Upper lobe of left lung (tissue), 4 donors: ENCODE measurements around the gene TDRD7.

Experiments
- CTCF ChIP-seq, 6 experiments: fragments of 450-650 bp in 4 of 6; fragments of 200-600 bp in 2 of 6; sonication (generic) in 2 of 6; IDR thresholded peaks; one replicate each; pipeline ENCODE4 v1.5.1; 2016 to 2019; ENCODE audit warnings: antibody characterized with exemption in 6 of 6
- EP300 ChIP-seq, 4 donors: sonication (generic); formaldehyde crosslinking; IDR thresholded peaks; one replicate each; pipeline ENCODE4 v1.5.1; 2017; ENCODE audit warnings: antibody characterized with exemption in 4 of 4, control low read depth in 2 of 4
- POLR2A ChIP-seq, 4 donors: fragments of 450-650 bp; IDR thresholded peaks; one replicate each; pipeline ENCODE4 v1.5.1; 2016 to 2017; ENCODE audit warnings: antibody characterized with exemption in 4 of 4, mild to moderate bottlenecking in 2 of 4

GRCh38 chr9:97386733-97387503 is 25.0 kb upstream of the TDRD7 start:
- TF ChIP-seq CTCF (IDR thresholded peaks at IDR 0.05) (peak; percentile 89 to 94 (median 92)), EP300 (IDR thresholded peaks at IDR 0.05) (no peak), POLR2A (IDR thresholded peaks at IDR 0.05) (no peak)
